Esophagus muscularis mucosa (tissue), 4 donors: Measurements from ENCODE around the gene NAV3. TPM values are rescaled to one million over a fixed set of nuclear protein-coding genes. Genes with fewer than 3 reads are reported as not detected.

Source experiments
- DNase-seq: peaks from one replicate; pipeline ENCODE4 v3.0.0-alpha.2; 2017; ENCODE audit errors: extremely low spot score
- H3K27ac ChIP-seq, 4 donors: fragments of 200-600 bp; sonication (generic); replicated peaks in 1 of 4; 1 replicate in 3 of 4; 2 replicates in 1 of 4; pipeline ENCODE4 v1.5.1; 2016 to 2019; ENCODE audit warnings: mild to moderate bottlenecking in 1 of 4
- H3K27me3 ChIP-seq, 4 donors: fragments of 200-600 bp; sonication (generic); one replicate each; pipeline versions ENCODE4 v1.5.1 to v1.6.0; 2016 to 2019
- H3K36me3 ChIP-seq, 4 donors: fragments of 200-600 bp; sonication (generic); one replicate each; pipeline ENCODE4 v1.5.1; 2016 to 2019
- H3K4me1 ChIP-seq, 4 donors: fragments of 200-600 bp; sonication (generic); one replicate each; pipeline ENCODE4 v1.5.1; 2016 to 2019
- H3K4me3 ChIP-seq, 4 donors: fragments of 200-600 bp; sonication (generic); 1 replicate in 2 of 4; 2 replicates in 2 of 4; pipeline ENCODE4 v1.5.1; 2016 to 2019; ENCODE audit warnings: mild to moderate bottlenecking in 4 of 4, moderate library complexity in 1 of 4
- H3K9me3 ChIP-seq, 4 donors: fragments of 200-600 bp; sonication (generic); 1 replicate in 3 of 4; 2 replicates in 1 of 4; pipeline ENCODE4 v1.5.1; 2016 to 2019
- EP300 ChIP-seq: sonication (generic); formaldehyde crosslinking; IDR thresholded peaks from one replicate; pipeline ENCODE4 v1.6.1; 2017; ENCODE audit warnings: antibody characterized with exemption
- POLR2A ChIP-seq: fragments of 450-650 bp; IDR thresholded peaks from one replicate; pipeline ENCODE4 v1.6.1; 2017; ENCODE audit warnings: antibody characterized with exemption, moderate library complexity, mild to moderate bottlenecking, low read depth
- POLR2AphosphoS5 ChIP-seq, 2 donors: sonication (generic); formaldehyde crosslinking; IDR thresholded peaks; one replicate each; pipeline ENCODE4 v1.6.1; 2017; ENCODE audit warnings: antibody characterized with exemption in 2 of 2
- WGBS: methylation state at CpG from one replicate; pipeline ENCODE4 v1.1.5; 2018; 5-methylcytosine and 5-hydroxymethylcytosine counted together
- intact Hi-C: fragments of 100-400 bp; cut with DNase I; formaldehyde crosslinking; loops from one replicate; pipeline ENCODE4 v1.15.1; 2023
- total RNA-seq, 4 donors: library from RNA; depleted of rRNA; stranded (reverse); fragments of >200 nt; gene quantifications; one replicate each; pipeline versions ENCODE4 v1.1.0 to v1.2.1, GENCODE V29; 2016
- TF ChIP-seq, protein P1 (sequence below), 3 experiments: fragments of 200-600 bp in 2 of 3; fragments of 450-650 bp in 1 of 3; sonication (generic) in 2 of 3; IDR thresholded peaks; one replicate each; pipeline ENCODE4 v1.5.1; 2017 to 2019; ENCODE audit warnings: antibody characterized with exemption in 3 of 3, mild to moderate bottlenecking in 2 of 3, moderate library complexity in 1 of 3

NAV3 gene
- total RNA-seq, 4 donors from 2014 or later, result 4.3 to 9.6 (median 5.4) TPM

DNA sequence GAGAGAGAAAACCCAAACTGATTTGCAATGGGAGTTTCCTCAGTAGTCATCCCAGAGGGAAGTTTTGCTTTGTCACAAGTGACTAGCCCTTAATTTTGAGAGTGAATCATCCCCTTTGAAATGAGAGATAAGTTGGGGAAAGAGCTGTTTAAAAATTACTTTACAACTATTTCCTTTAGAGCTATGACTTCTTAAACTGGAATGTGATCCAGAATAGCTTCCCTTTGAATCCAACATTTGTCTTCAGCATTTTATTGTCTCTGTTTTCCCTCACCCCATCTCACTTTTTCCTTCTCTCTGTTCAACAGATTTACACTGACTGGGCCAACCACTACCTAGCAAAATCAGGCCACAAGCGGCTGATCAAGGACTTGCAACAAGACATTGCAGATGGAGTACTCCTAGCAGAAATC lies 109.3 kb downstream of the NAV3 start:
- Histone ChIP-seq H3K36me3 (no peaks in the 10 kb centered on the region), H3K27me3 (no peaks in the 10 kb centered on the region), H3K4me1 (peaks cover 0 to 21% (median 12%) of the 10 kb centered on the region in 4 donors), H3K27ac (peak overlapping the region in 1 of 4 donors; percentile 48), H3K9me3 (no peaks in the 10 kb centered on the region), H3K4me3 (no peak overlapping the region)
- TF ChIP-seq POLR2A (no peak), POLR2AphosphoS5 (IDR thresholded peaks at IDR 0.05) (no peak), EP300 (no peak)
- TF ChIP-seq, protein P1, sequence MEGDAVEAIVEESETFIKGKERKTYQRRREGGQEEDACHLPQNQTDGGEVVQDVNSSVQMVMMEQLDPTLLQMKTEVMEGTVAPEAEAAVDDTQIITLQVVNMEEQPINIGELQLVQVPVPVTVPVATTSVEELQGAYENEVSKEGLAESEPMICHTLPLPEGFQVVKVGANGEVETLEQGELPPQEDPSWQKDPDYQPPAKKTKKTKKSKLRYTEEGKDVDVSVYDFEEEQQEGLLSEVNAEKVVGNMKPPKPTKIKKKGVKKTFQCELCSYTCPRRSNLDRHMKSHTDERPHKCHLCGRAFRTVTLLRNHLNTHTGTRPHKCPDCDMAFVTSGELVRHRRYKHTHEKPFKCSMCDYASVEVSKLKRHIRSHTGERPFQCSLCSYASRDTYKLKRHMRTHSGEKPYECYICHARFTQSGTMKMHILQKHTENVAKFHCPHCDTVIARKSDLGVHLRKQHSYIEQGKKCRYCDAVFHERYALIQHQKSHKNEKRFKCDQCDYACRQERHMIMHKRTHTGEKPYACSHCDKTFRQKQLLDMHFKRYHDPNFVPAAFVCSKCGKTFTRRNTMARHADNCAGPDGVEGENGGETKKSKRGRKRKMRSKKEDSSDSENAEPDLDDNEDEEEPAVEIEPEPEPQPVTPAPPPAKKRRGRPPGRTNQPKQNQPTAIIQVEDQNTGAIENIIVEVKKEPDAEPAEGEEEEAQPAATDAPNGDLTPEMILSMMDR (IDR thresholded peaks at IDR 0.05), result no peak
- intact Hi-C loops, result no loop called here
- no peak for DNase-seq
- WGBS, result 36% methylated on average over 1 of the region's 1 CpG

DNA sequence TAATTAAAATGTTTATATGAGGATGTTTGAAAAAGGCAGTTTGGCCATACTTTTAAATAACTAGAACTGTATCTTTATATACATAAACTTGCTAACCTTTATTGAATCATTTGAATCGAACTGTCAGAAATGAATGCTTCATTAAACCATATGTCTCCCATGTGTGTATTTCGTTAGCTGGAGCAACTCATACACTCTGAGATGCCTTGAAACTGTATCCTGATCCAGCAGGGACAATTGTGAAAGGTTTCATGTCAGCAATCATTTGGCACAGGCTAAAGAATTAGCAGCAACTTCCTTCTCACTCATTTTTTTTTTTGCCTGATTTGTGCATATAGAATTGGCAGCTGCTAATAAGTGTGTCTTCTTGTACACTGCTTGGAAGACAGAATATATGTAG lies 109.9 kb downstream of the NAV3 start:
- Histone ChIP-seq H3K27me3 (no peaks in the 10 kb centered on the region), H3K9me3 (no peaks in the 10 kb centered on the region), H3K4me1 (peaks cover 0 to 21% (median 12%) of the 10 kb centered on the region in 4 donors), H3K27ac (peak overlapping the region in 1 of 4 donors; percentile 48), H3K4me3 (no peak overlapping the region), H3K36me3 (no peaks in the 10 kb centered on the region)
- TF ChIP-seq POLR2A, result no peak
- intact Hi-C loops, result no loop called here
- 34% methylated on average over 2 of the region's 2 CpGs for WGBS
- no peak for DNase-seq

DNA sequence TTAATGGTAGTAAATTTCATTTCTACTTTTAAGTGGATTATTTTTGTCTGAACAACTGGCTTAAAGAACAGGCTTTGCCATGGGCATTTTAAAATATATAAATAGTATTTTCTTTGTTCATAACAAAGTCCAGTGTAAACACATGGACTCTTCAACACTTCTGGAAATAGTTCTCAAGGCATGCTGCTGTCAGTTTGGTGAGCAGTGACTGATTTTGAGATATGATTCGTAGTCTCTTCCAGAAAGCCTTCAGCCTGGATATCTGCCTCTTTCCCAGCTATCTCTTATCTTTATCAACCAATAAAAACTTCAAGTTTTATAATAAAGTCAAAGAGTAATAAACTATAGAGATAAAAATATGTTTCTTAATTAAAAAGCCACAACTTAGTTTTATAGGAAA lies 110.7 kb downstream of the NAV3 start:
- TF ChIP-seq EP300 (no peak), POLR2AphosphoS5 (IDR thresholded peaks at IDR 0.05) (no peak), POLR2A (no peak)
- TF ChIP-seq, protein P1 (IDR thresholded peaks at IDR 0.05), result no peak
- H3K36me3 ChIP-seq, result no peaks in the 10 kb centered on the region
- intact Hi-C loops, result no loop called here
- H3K27ac ChIP-seq, result no peak overlapping the region
- no peaks in the 10 kb centered on the region for H3K9me3 ChIP-seq
- H3K4me1 ChIP-seq, result peaks cover under 1 to 23% (median 13%) of the 10 kb centered on the region in 4 donors
- no peak overlapping the region for H3K4me3 ChIP-seq
- no peak for DNase-seq
- H3K27me3 ChIP-seq, result no peaks in the 10 kb centered on the region
- WGBS, result 56% methylated on average over 1 of the region's 1 CpG

DNA sequence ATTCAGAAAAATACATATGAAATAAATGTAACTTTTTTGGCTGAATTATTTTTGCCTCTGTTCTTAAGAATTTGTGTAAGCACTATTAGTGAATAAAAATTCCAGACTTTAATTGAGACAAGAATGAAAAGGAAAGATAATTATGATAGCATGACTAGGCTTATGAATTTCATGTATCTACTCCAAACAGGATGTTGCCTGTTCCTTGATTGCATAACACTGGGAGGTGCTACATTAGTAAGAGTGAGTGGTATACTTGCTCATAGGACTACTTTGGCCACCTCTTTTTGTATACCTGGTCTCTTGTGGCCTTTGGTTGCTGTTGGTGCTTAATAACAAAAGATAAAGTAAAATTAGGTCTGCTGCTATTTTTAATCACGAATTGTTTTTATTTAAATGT lies 112.8 kb downstream of the NAV3 start:
- 77% methylated on average over 1 of the region's 1 CpG for WGBS
- intact Hi-C loops, result no loop called here
- Histone ChIP-seq H3K27me3 (no peaks in the 10 kb centered on the region), H3K4me1 (peaks cover 13 to 37% (median 25%) of the 10 kb centered on the region in 4 donors), H3K36me3 (no peaks in the 10 kb centered on the region), H3K9me3 (no peaks in the 10 kb centered on the region), H3K27ac (no peak overlapping the region), H3K4me3 (no peak overlapping the region)
- no peak for DNase-seq
- TF ChIP-seq EP300 (no peak), POLR2A (no peak), POLR2AphosphoS5 (IDR thresholded peaks at IDR 0.05) (no peak)
- TF ChIP-seq, protein P1 (IDR thresholded peaks at IDR 0.05), result no peak

DNA sequence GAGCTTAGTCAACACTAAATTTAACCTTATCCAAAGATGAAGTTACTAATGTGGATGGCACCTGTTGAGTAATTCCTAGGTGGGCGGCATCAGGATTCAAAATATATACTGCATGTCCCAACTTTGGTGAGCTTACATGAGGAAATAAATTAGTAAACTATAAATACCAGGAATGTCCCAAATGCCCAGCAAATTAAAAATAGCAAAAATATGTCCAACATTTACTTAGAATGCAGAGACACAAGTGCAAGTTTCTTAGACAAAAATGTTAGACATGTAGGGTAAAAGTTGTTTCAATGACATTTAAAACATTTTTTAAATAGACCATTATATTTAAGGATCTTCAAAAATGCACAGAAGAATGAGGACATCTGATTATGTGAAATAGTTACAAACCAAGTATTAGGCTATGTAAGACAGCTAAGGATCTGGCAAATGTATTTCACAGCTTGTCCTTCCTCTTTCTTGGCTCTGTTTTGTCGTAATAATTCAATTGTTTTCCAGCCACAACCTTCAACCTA lies 115.9 kb downstream of the NAV3 start:
- Histone ChIP-seq H3K4me1 (peaks cover 12 to 21% (median 17%) of the 10 kb centered on the region in 4 donors), H3K27me3 (no peaks in the 10 kb centered on the region), H3K9me3 (no peaks in the 10 kb centered on the region), H3K36me3 (no peaks in the 10 kb centered on the region), H3K27ac (no peak overlapping the region), H3K4me3 (no peak overlapping the region)
- intact Hi-C loops, result no loop called here
- WGBS, result 40% methylated on average over 2 of the region's 2 CpGs
- DNase-seq, result no peak
- TF ChIP-seq, protein P1 (IDR thresholded peaks at IDR 0.05), result no peak
- TF ChIP-seq POLR2AphosphoS5 (IDR thresholded peaks at IDR 0.05) (no peak), POLR2A (no peak), EP300 (no peak)
